GM12878 (cell line): Measurements from ENCODE around the gene CTIF. TPM values are rescaled to one million over a fixed set of nuclear protein-coding genes. Genes with fewer than 3 reads are reported as not detected.

Experiments used
- ATAC-seq: fragments of 200-7000 bp; cut with Tn5 transposase; 3 replicates; pipeline ENCODE4 v1.9.1; 2020; ENCODE audit warnings: mild to moderate bottlenecking, moderate library complexity
- BruUV-seq: library from RNA; stranded (reverse); fragments of 400-500 nt; replicated peaks from 2 replicates; lab custom pipeline; 2021; lab: Mats Ljungman, UMichigan
- CTCF ChIA-PET: fragments of 300-600 bp; sonication (Branson Sonifier 250); formaldehyde crosslinking; extraction: SDS; loops from one replicate; lab custom pipeline; 2021; ENCODE audit warnings: inconsistent platforms; lab: Yijun Ruan, JAX
- POLR2A ChIA-PET: fragments of 350-600 bp; formaldehyde crosslinking; extraction: SDS; loops from one replicate; lab custom pipeline; 2021; ENCODE audit warnings: inconsistent platforms; lab: Charles Lee
- RAD21 ChIA-PET: fragments of 300-600 bp; sonication (Branson Sonifier 250); formaldehyde crosslinking; loops from one replicate; lab custom pipeline; 2023; ENCODE audit warnings: antibody characterized with exemption; ENCODE audit not compliant: unreplicated experiment; lab: Charles Lee
- SMC1A ChIA-PET: fragments of 300-600 bp; sonication (Branson Sonifier 250); formaldehyde crosslinking; loops from one replicate; lab custom pipeline; 2023; ENCODE audit not compliant: unreplicated experiment, uncharacterized antibody; lab: Charles Lee
- DNase-seq: peaks from one replicate; pipeline ENCODE4 v3.0.0-alpha.2; 2011; ENCODE audit warnings: low read depth, low spot score
- FAIRE-seq: peaks from 3 replicates; lab custom pipeline; 2011; peaks lifted over from hg19 to GRCh38; lab: Jason Lieb, UNC
- H2AFZ ChIP-seq: 2 replicates; pipeline ENCODE4 v1.6.0; 2011; ENCODE audit warnings: low read depth, low read length, control low read depth; ENCODE audit not compliant: control insufficient read depth
- H3K27ac ChIP-seq: 2 replicates; pipeline ENCODE4 v1.5.1; 2011; ENCODE audit warnings: control low read depth; ENCODE audit not compliant: control insufficient read depth, insufficient read depth
- H3K27me3 ChIP-seq, 2 experiments: replicated peaks in 1 of 2; 2 replicates each; pipeline versions ENCODE4 v1.6.0 to v1.6.1; 2011; ENCODE audit warnings: low read length in 1 of 2; ENCODE audit not compliant: control insufficient read depth in 2 of 2, insufficient read depth in 2 of 2
- H3K36me3 ChIP-seq, 2 experiments: 2 replicates each; pipeline ENCODE4 v1.5.1; 2011; ENCODE audit warnings: low read length in 1 of 2; ENCODE audit not compliant: control insufficient read depth in 2 of 2, insufficient read depth in 2 of 2
- H3K4me1 ChIP-seq: 2 replicates; pipeline ENCODE4 v1.6.1; 2011; ENCODE audit warnings: mild to moderate bottlenecking, low read length, moderate library complexity, mixed read lengths; ENCODE audit not compliant: control insufficient read depth, insufficient read depth
- H3K4me2 ChIP-seq: 2 replicates; pipeline ENCODE4 v1.6.0; 2011; ENCODE audit warnings: control low read depth; ENCODE audit not compliant: control insufficient read depth, insufficient read depth
- H3K4me3 ChIP-seq: fragments of 200-600 bp; sonication (generic); 2 replicates; pipeline ENCODE4 v1.5.1; 2016
- H3K79me2 ChIP-seq: 2 replicates; pipeline ENCODE4 v1.6.0; 2011; ENCODE audit warnings: low read length; ENCODE audit not compliant: control insufficient read depth, insufficient read depth
- H3K9ac ChIP-seq: 2 replicates; pipeline ENCODE4 v1.8.0; 2011; ENCODE audit warnings: low read length, control low read depth, mixed read lengths; ENCODE audit not compliant: control insufficient read depth, insufficient read depth
- H3K9me3 ChIP-seq: replicated peaks from 3 replicates; pipeline ENCODE4 v1.5.1; 2011; ENCODE audit warnings: mild to moderate bottlenecking, low read length; ENCODE audit not compliant: control insufficient read depth, insufficient read depth
- H4K20me1 ChIP-seq: 2 replicates; pipeline ENCODE4 v1.6.0; 2011; ENCODE audit not compliant: control insufficient read depth, insufficient read depth
- CHD4 ChIP-seq: fragments of 200-600 bp; sonication (generic); IDR thresholded peaks from 2 replicates; pipeline ENCODE4 v1.6.1; 2016; ENCODE audit warnings: mild to moderate bottlenecking
- LARP7 ChIP-seq: fragments of 450-650 bp; IDR thresholded peaks from 2 replicates; pipeline ENCODE4 v1.6.1; 2017; ENCODE audit warnings: mild to moderate bottlenecking
- NBN ChIP-seq: fragments of 450-650 bp; IDR thresholded peaks from 2 replicates; pipeline ENCODE4 v1.6.1; 2016
- SMC3 ChIP-seq: IDR thresholded peaks from 2 replicates; pipeline ENCODE4 v1.6.1; 2011; ENCODE audit warnings: low read length, improper control_type of control experiment, borderline replicate concordance
- SUPT20H ChIP-seq: IDR thresholded peaks from 2 replicates; pipeline ENCODE4 v1.6.1; 2011; ENCODE audit warnings: low read depth, mild to moderate bottlenecking, low read length, moderate library complexity, borderline replicate concordance; ENCODE audit not compliant: control insufficient read depth
- ZSCAN29 ChIP-seq: fragments of 450-650 bp; IDR thresholded peaks from 2 replicates; pipeline ENCODE4 v1.6.1; 2017; ENCODE audit warnings: mild to moderate bottlenecking, moderate library complexity
- WGBS: methylation state at CpG from one replicate; pipeline ENCODE4 v1.1.6; 2016; ENCODE audit warnings: low lambda C conversion rate; ENCODE audit not compliant: insufficient replicate concordance, insufficient coverage; ENCODE audit errors: missing lambda C conversion rate; 5-methylcytosine and 5-hydroxymethylcytosine counted together
- in situ Hi-C: fragments of 300-500 bp; cut with MboI; formaldehyde crosslinking; loops from 9 replicates; pipeline ENCODE4 v1.14.3; 2018; ENCODE audit warnings: mixed read lengths
- intact Hi-C: fragments of 100-400 bp; cut with micrococcal nuclease; formaldehyde crosslinking; loops from one replicate; pipeline ENCODE4 v1.14.2; 2022; ENCODE audit not compliant: unreplicated experiment
- polyA plus RNA-seq, 11 experiments: library from polyadenylated mRNA; depleted of rRNA in 4 of 11; unstranded in 6 of 11; stranded (reverse) in 5 of 11; fragments of >200 nt; fragmentation: Nextera tagmentation in 4 of 11; fragmentation: Illumina TruSeq in 1 of 11; extraction: Ambion mirVana in 4 of 11; extraction: Trizol in 1 of 11; gene quantifications; 1 replicate in 1 of 11; 2 replicates in 10 of 11; pipeline versions ENCODE4 v1.2.1 to v1.2.3, GENCODE V29; 2011 to 2016; ENCODE audit warnings: inconsistent platforms in 2 of 11, missing spikeins in 2 of 11, low read depth in 1 of 11
- total RNA-seq, 4 experiments: library from RNA; depleted of rRNA in 3 of 4; stranded (reverse); fragments of >200 nt in 3 of 4; fragmentation: Illumina TruSeq in 1 of 4; extraction: Trizol in 1 of 4; gene quantifications; 2 replicates each; pipeline versions ENCODE4 v1.2.1 to v1.2.3, GENCODE V29; 2013 to 2021

Gene CTIF
- total and polyA plus RNA-seq, 10 of the 15 experiments (the other 5 are each of a cell fraction or from before 2014, with no cell fraction given) = 0.06 to 11.6 (median 2.5) TPM

GRCh38 chr18:48792141-48792540, 253.3 kb downstream of the CTIF start:
- Histone ChIP-seq H3K4me3 (no peak overlapping the region), H3K9ac (no peak overlapping the region), H3K4me1 (peaks cover 12% of the 10 kb centered on the region), H3K36me3 (no peaks in the 10 kb centered on the region; a peak in 1 of 4 replicates), H3K27me3 (no peaks in the 10 kb centered on the region), H3K9me3 (no peaks in the 10 kb centered on the region; the same call in 2 of the 3 replicates), H3K79me2 (no peaks in the 10 kb centered on the region), H3K27ac (no peak overlapping the region), H4K20me1 (no peaks in the 10 kb centered on the region), H2AFZ (no peak overlapping the region), H3K4me2 (no peak overlapping the region)
- intact Hi-C loops = no loop called here
- in situ Hi-C loops = no loop called here
- FAIRE-seq = no peak
- DNase-seq = no peak
- BruUV-seq = no TSS peak
- ChIA-PET SMC1A (interaction anchor here (0.7 to 1.6 kb wide), 6 partner anchors 9 to 77 kb away, joined by 3 to 9 read pairs (median 4); no protein-coding TSS in a partner anchor), RAD21 (interaction anchor here (1.4 to 3.1 kb wide), 2 partner anchors 9 to 29 kb away, joined by 5 to 12 read pairs; no protein-coding TSS in a partner anchor), POLR2A (interaction anchor here (3.2 kb wide), 1 partner anchor 9 kb away, joined by 10 read pairs; no protein-coding TSS in a partner anchor), CTCF (interaction anchor here (1.5 to 2.2 kb wide), 3 partner anchors 13 to 19 kb away, joined by 4 to 9 read pairs (median 5); no protein-coding TSS in a partner anchor)
- 92% methylated on average over 4 of the region's 4 CpGs for WGBS
- no peak for TF ChIP-seq SUPT20H
- no peak for TF ChIP-seq CHD4
- TF ChIP-seq LARP7 = no peak
- TF ChIP-seq NBN = no peak
- no peak for TF ChIP-seq SMC3
- no peak for TF ChIP-seq ZSCAN29
- ATAC-seq = no peak
